A549 (cell line): Measurements from ENCODE around the gene CIART. TPM values are rescaled to one million over a fixed set of nuclear protein-coding genes. Genes with fewer than 3 reads are reported as not detected.

Source experiments
- ATAC-seq, 2 experiments: fragments of 200-7000 bp in 1 of 2; fragments of >200 bp in 1 of 2; cut with Nextera tagmentation in 1 of 2; cut with Tn5 transposase in 1 of 2; 3 replicates each; pipeline versions ENCODE4 v1.8.0 to v1.9.1; 2018 to 2020; ENCODE audit warnings: mild to moderate bottlenecking in 1 of 2, moderate library complexity in 1 of 2
- CTCF ChIA-PET: fragments of 300-600 bp; sonication (Branson Sonifier 250); formaldehyde crosslinking; extraction: SDS; loops from one replicate; lab custom pipeline; 2021; ENCODE audit warnings: antibody characterized with exemption, inconsistent platforms; lab: Yijun Ruan, JAX
- POLR2A ChIA-PET: fragments of 350-600 bp; formaldehyde crosslinking; extraction: SDS; loops from one replicate; lab custom pipeline; 2021; ENCODE audit warnings: antibody characterized with exemption, inconsistent platforms; lab: Yijun Ruan, JAX
- DNase-seq, 2 experiments: peaks; one replicate each; pipeline versions ENCODE4 v3.0.0 to v3.0.0-alpha.2; 2011 to 2016; ENCODE audit warnings: low read depth in 1 of 2, low spot score in 1 of 2
- FAIRE-seq: peaks from 2 replicates; lab custom pipeline; 2011; peaks lifted over from hg19 to GRCh38; lab: Jason Lieb, UNC
- H3K27ac ChIP-seq, 2 experiments: fragments of >200 bp; sonication (Bioruptor Twin); formaldehyde crosslinking; 3 replicates each; pipeline ENCODE4 v1.5.1; 2016 to 2017
- H3K4me1 ChIP-seq: fragments of >200 bp; sonication (Bioruptor Twin); formaldehyde crosslinking; 3 replicates; pipeline ENCODE4 v1.6.1; 2016
- H3K4me2 ChIP-seq: fragments of >200 bp; sonication (Bioruptor Twin); formaldehyde crosslinking; 3 replicates; pipeline ENCODE4 v1.6.1; 2016
- H3K4me3 ChIP-seq: fragments of >200 bp; sonication (Bioruptor Twin); formaldehyde crosslinking; 3 replicates; pipeline ENCODE4 v1.5.1; 2016
- H3K9me3 ChIP-seq: fragments of >200 bp; sonication (Bioruptor Twin); formaldehyde crosslinking; 3 replicates; pipeline ENCODE4 v1.6.1; 2016
- BCL3 ChIP-seq: fragments of >200 bp; sonication (Bioruptor Twin); formaldehyde crosslinking; IDR thresholded peaks from 3 replicates; pipeline ENCODE4 v1.6.1; 2016
- BHLHE40 ChIP-seq: IDR thresholded peaks from 2 replicates; pipeline ENCODE4 v1.6.1; 2012; ENCODE audit warnings: low read depth, low read length, inconsistent platforms
- CBX2 ChIP-seq: fragments of 200-600 bp; sonication (generic); IDR thresholded peaks from 2 replicates; pipeline ENCODE4 v1.6.1; 2016; ENCODE audit warnings: low read depth, mild to moderate bottlenecking, borderline replicate concordance
- CEBPB ChIP-seq, 2 experiments: fragments of >200 bp in 1 of 2; sonication (Bioruptor Twin) in 1 of 2; formaldehyde crosslinking in 1 of 2; IDR thresholded peaks; 2 replicates each; pipeline ENCODE4 v1.6.1; 2012 to 2016
- ESRRA ChIP-seq: fragments of 150-350 bp; IDR thresholded peaks from 2 replicates; pipeline ENCODE4 v1.6.1; 2014; ENCODE audit warnings: mild to moderate bottlenecking, low read length, borderline replicate concordance
- FOSB ChIP-seq: fragments of 250-450 bp; sonication (Bioruptor Pico); IDR thresholded peaks from 2 replicates; pipeline ENCODE4 v1.5.0; 2020; ENCODE audit warnings: mild to moderate bottlenecking, moderate library complexity
- FOSL2 ChIP-seq, 2 experiments: fragments of 450-650 bp in 1 of 2; fragments of >200 bp in 1 of 2; sonication (Bioruptor Twin) in 1 of 2; formaldehyde crosslinking; IDR thresholded peaks; 2 replicates each; pipeline versions ENCODE4 v1.5.0 to v1.6.1; 2016 to 2020; ENCODE audit warnings: mild to moderate bottlenecking in 1 of 2, moderate library complexity in 1 of 2
- FOXS1 ChIP-seq: fragments of 250-450 bp; sonication (Bioruptor Pico); IDR thresholded peaks from 2 replicates; pipeline ENCODE4 v1.5.0; 2020; ENCODE audit warnings: mild to moderate bottlenecking, moderate library complexity
- GATA3 ChIP-seq: IDR thresholded peaks from 2 replicates; pipeline ENCODE4 v1.6.1; 2012; ENCODE audit warnings: borderline replicate concordance
- HES2 ChIP-seq: fragments of >200 bp; sonication (Bioruptor Twin); formaldehyde crosslinking; IDR thresholded peaks from 2 replicates; pipeline ENCODE4 v1.6.1; 2016
- HEYL ChIP-seq: fragments of 250-450 bp; sonication (Bioruptor Pico); IDR thresholded peaks from 2 replicates; pipeline ENCODE4 v1.8.0; 2021; ENCODE audit warnings: mild to moderate bottlenecking, moderate library complexity
- HOXA7 ChIP-seq: fragments of 250-450 bp; sonication (Bioruptor Pico); IDR thresholded peaks from 2 replicates; pipeline ENCODE4 v1.5.0; 2020; ENCODE audit warnings: mild to moderate bottlenecking, moderate library complexity
- JUNB ChIP-seq: fragments of >200 bp; sonication (Bioruptor Twin); formaldehyde crosslinking; IDR thresholded peaks from 2 replicates; pipeline ENCODE4 v1.6.1; 2016
- KDM1A ChIP-seq: fragments of 200-600 bp; sonication (generic); IDR thresholded peaks from 2 replicates; pipeline ENCODE4 v1.6.1; 2016; ENCODE audit warnings: low read depth, mild to moderate bottlenecking
- POLR2AphosphoS2 ChIP-seq: conservative IDR thresholded peaks from 2 replicates; pipeline ENCODE4 v1.6.1; 2012; ENCODE audit warnings: low read length, improper control_type of control experiment, inconsistent platforms
- RAD21 ChIP-seq, 2 experiments: fragments of >200 bp in 1 of 2; sonication (Bioruptor Twin) in 1 of 2; formaldehyde crosslinking in 1 of 2; IDR thresholded peaks in 1 of 2; conservative IDR thresholded peaks in 1 of 2; 2 replicates in 1 of 2; 3 replicates in 1 of 2; pipeline ENCODE4 v1.6.1; 2012 to 2018; ENCODE audit warnings: inconsistent platforms in 1 of 2
- RARB ChIP-seq: fragments of 250-450 bp; sonication (Bioruptor Pico); IDR thresholded peaks from 2 replicates; pipeline ENCODE4 v1.8.0; 2021; ENCODE audit warnings: mild to moderate bottlenecking, moderate library complexity
- RCOR1 ChIP-seq: fragments of 150-350 bp; IDR thresholded peaks from 2 replicates; pipeline ENCODE4 v1.6.1; 2014; ENCODE audit warnings: antibody characterized with exemption, low read length, low read depth
- REST ChIP-seq: fragments of 200-600 bp; sonication (generic); IDR thresholded peaks from 2 replicates; pipeline ENCODE4 v1.6.1; 2016; ENCODE audit warnings: antibody characterized with exemption, mild to moderate bottlenecking, moderate library complexity
- RFX5 ChIP-seq: fragments of 450-650 bp; IDR thresholded peaks from 2 replicates; pipeline ENCODE4 v1.7.1; 2014; ENCODE audit warnings: antibody characterized with exemption, mild to moderate bottlenecking, moderate library complexity
- RNF2 ChIP-seq: fragments of 200-600 bp; sonication (generic); IDR thresholded peaks from 2 replicates; pipeline ENCODE4 v1.6.1; 2016; ENCODE audit warnings: low read depth, mild to moderate bottlenecking, antibody characterized with exemption, moderate library complexity, borderline replicate concordance
- ZNF302 ChIP-seq: fragments of 250-450 bp; sonication (Bioruptor Pico); IDR thresholded peaks from 2 replicates; pipeline ENCODE4 v1.9.0; 2021; ENCODE audit warnings: inconsistent platforms, mild to moderate bottlenecking, moderate library complexity
- WGBS: methylation state at CpG from one replicate; pipeline ENCODE4 v1.1.6; 2017; ENCODE audit errors: missing lambda C conversion rate; 5-methylcytosine and 5-hydroxymethylcytosine counted together
- polyA plus RNA-seq, 4 experiments: library from polyadenylated mRNA; depleted of rRNA in 3 of 4; stranded (reverse); fragments of >200 nt; fragmentation: RNase III in 1 of 4; extraction: RNeasy Plus Mini Kit Qiagen cat#74134 plus additional on column Dnase treatment in 1 of 4; gene quantifications; 2 replicates in 3 of 4; 3 replicates in 1 of 4; pipeline ENCODE4 v1.2.3, GENCODE V29; 2011 to 2017

Gene CIART
- polyA plus RNA-seq, 2 of the 4 experiments (the other 2 are of a cell fraction), result 0.48 to 1.3 TPM

- no peak for FAIRE-seq
- ChIA-PET POLR2A (no interaction called here), CTCF (interaction anchor here (0.6 to 1.1 kb wide), 2 partner anchors 20 to 23 kb away, joined by 3 read pairs; no protein-coding TSS in a partner anchor)
- H3K4me3 ChIP-seq, result no peak overlapping the region
- no peak overlapping the region for H3K27ac ChIP-seq
- TF ChIP-seq JUNB (no peak), RFX5 (no peak), BHLHE40 (no peak), CBX2 (no peak), ESRRA (no peak), FOSB (no peak), ZNF302 (CRISPR knock-in tag) (no peak), HOXA7 (CRISPR knock-in tag) (no peak), GATA3 (no peak), RAD21 (conservative IDR thresholded peaks at IDR 0.05 in 1 of 2, IDR thresholded peaks at IDR 0.05 in 1 of 2) (no peak), KDM1A (no peak), POLR2AphosphoS2 (no peak), FOSL2 (IDR thresholded peaks at IDR 0.05) (no peak), FOSL2 (CRISPR knock-in tag; IDR thresholded peaks at IDR 0.05) (no peak), REST (no peak), RNF2 (no peak), RCOR1 (no peak), RARB (no peak)
- no peaks in the 10 kb centered on the region for H3K4me1 ChIP-seq
- H3K4me2 ChIP-seq, result no peak overlapping the region
- no peaks in the 10 kb centered on the region for H3K9me3 ChIP-seq
- no peak for DNase-seq
- 91% methylated on average over 3 of the region's 3 CpGs for WGBS
- ATAC-seq, result 0 out of 6 replicates have a peak, but pooled peaks of 1 of the 2 experiments have one; percentile 47
These were observed 39.4 kb upstream of the CIART start for GRCh38 chr1:150243003-150243402.

GRCh38 chr1:150249936-150250335 lies 32.4 kb upstream of the CIART start:
- TF ChIP-seq BHLHE40, result no peak
- TF ChIP-seq ZNF302 (CRISPR knock-in tag), result no peak
- TF ChIP-seq BCL3, result no peak
- no peak for TF ChIP-seq POLR2AphosphoS2
- no peak for TF ChIP-seq HOXA7 (CRISPR knock-in tag)
- TF ChIP-seq HES2, result no peak
- TF ChIP-seq CEBPB (IDR thresholded peaks at IDR 0.05), result no peak
- no peak for TF ChIP-seq FOXS1 (CRISPR knock-in tag)
- no peak for TF ChIP-seq HEYL (CRISPR knock-in tag)
- Histone ChIP-seq H3K9me3 (no peaks in the 10 kb centered on the region), H3K4me3 (no peak overlapping the region), H3K4me1 (no peaks in the 10 kb centered on the region), H3K4me2 (no peak overlapping the region), H3K27ac (no peak overlapping the region)
- ATAC-seq (no peak), DNase-seq (no peak), FAIRE-seq (no peak)
- 72% methylated on average over 2 of the region's 2 CpGs for WGBS
- POLR2A ChIA-PET, result no interaction called here
- CTCF ChIA-PET, result interaction anchor here (10.1 kb wide), 1 partner anchor 31 kb away, joined by 172 read pairs; the partner anchor contains the start of gene CIART
